HUES6 (cell line): ENCODE data around the gene TRIO.

Experiments
- H3K27ac ChIP-seq: 2 replicates; pipeline ENCODE4 v1.7.0; 2013; ENCODE audit warnings: low read depth, mild to moderate bottlenecking, low read length, inconsistent platforms
- H3K27me3 ChIP-seq: 2 replicates; pipeline ENCODE4 v1.6.1; 2013; ENCODE audit warnings: low read length; ENCODE audit not compliant: control insufficient read depth, insufficient read depth
- H3K36me3 ChIP-seq: 2 replicates; pipeline ENCODE4 v1.6.1; 2013; ENCODE audit warnings: low read length; ENCODE audit not compliant: control insufficient read depth, insufficient read depth
- H3K4me1 ChIP-seq: 2 replicates; pipeline ENCODE4 v1.6.1; 2013; ENCODE audit warnings: low read length; ENCODE audit not compliant: control insufficient read depth, insufficient read depth
- H3K4me3 ChIP-seq: 2 replicates; pipeline ENCODE4 v1.5.1; 2013; ENCODE audit warnings: low read depth, low read length
- H3K9ac ChIP-seq: one replicate; pipeline ENCODE4 v1.6.1; 2013; ENCODE audit warnings: mild to moderate bottlenecking, low read length
- H3K9me3 ChIP-seq: 2 replicates; pipeline ENCODE4 v1.6.1; 2013; ENCODE audit warnings: low read depth, low read length; ENCODE audit not compliant: control insufficient read depth, insufficient read depth

TRIO gene

DNA sequence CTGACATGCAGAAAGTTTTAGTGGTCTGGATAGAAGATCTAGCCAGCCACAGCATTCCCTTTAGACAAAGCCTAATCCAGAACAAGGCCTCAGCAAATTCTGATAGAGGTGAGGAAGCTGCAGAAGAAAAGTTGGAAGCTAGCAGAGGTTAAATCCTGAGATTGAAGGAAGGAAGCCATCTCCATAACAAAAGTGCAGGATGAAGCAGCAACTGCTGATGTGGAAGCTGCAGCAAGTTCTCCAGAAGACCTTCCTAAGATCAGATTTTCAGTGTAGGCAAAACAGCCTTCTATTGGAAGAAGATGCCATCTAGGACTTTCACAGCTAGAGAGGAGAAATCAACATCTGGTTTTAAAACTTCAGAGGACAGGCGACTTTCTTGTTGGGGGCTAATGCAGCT is 77.5 kb downstream of the TRIO start:
- H3K9me3 ChIP-seq, result no peaks in the 10 kb centered on the region
- H3K36me3 ChIP-seq, result no peaks in the 10 kb centered on the region
- no peak overlapping the region for H3K4me3 ChIP-seq
- no peak overlapping the region for H3K9ac ChIP-seq
- peaks cover 71% of the 10 kb centered on the region for H3K4me1 ChIP-seq
- no peaks in the 10 kb centered on the region for H3K27me3 ChIP-seq
- no peak overlapping the region for H3K27ac ChIP-seq

- H3K9me3 ChIP-seq, result no peaks in the 10 kb centered on the region
- H3K27ac ChIP-seq, result no peak overlapping the region
- H3K4me1 ChIP-seq, result peaks cover 64% of the 10 kb centered on the region
- no peak overlapping the region for H3K9ac ChIP-seq
- no peaks in the 10 kb centered on the region for H3K36me3 ChIP-seq
- no peaks in the 10 kb centered on the region for H3K27me3 ChIP-seq
- no peak overlapping the region for H3K4me3 ChIP-seq
These were observed 78.6 kb downstream of the TRIO start for GRCh38 chr5:14221732-14222131.

GRCh38 chr5:14222206-14222605 is 79.1 kb downstream of the TRIO start:
- no peak overlapping the region for H3K4me3 ChIP-seq
- no peak overlapping the region for H3K9ac ChIP-seq
- no peak overlapping the region for H3K27ac ChIP-seq
- no peaks in the 10 kb centered on the region for H3K27me3 ChIP-seq
- H3K4me1 ChIP-seq, result peaks cover 64% of the 10 kb centered on the region
- no peaks in the 10 kb centered on the region for H3K36me3 ChIP-seq
- H3K9me3 ChIP-seq, result no peaks in the 10 kb centered on the region

- no peak overlapping the region for H3K27ac ChIP-seq
- H3K9ac ChIP-seq, result no peak overlapping the region
- H3K9me3 ChIP-seq, result no peaks in the 10 kb centered on the region
- H3K4me3 ChIP-seq, result no peak overlapping the region
- H3K27me3 ChIP-seq, result no peaks in the 10 kb centered on the region
- H3K36me3 ChIP-seq, result no peaks in the 10 kb centered on the region
- peaks cover 57% of the 10 kb centered on the region for H3K4me1 ChIP-seq
These were observed 80.2 kb downstream of the TRIO start for GRCh38 chr5:14223372-14223771.

GRCh38 chr5:14225173-14225834 is 82.2 kb downstream of the TRIO start:
- Histone ChIP-seq H3K27ac (no peak overlapping the region), H3K9me3 (no peaks in the 10 kb centered on the region), H3K4me3 (no peak overlapping the region), H3K4me1 (peaks cover 52% of the 10 kb centered on the region), H3K27me3 (no peaks in the 10 kb centered on the region), H3K36me3 (no peaks in the 10 kb centered on the region), H3K9ac (no peak overlapping the region)

GRCh38 chr5:14226149-14226548 is 83.0 kb downstream of the TRIO start:
- no peak overlapping the region for H3K9ac ChIP-seq
- H3K27ac ChIP-seq, result no peak overlapping the region
- peaks cover 54% of the 10 kb centered on the region for H3K4me1 ChIP-seq
- H3K9me3 ChIP-seq, result no peaks in the 10 kb centered on the region
- H3K4me3 ChIP-seq, result no peak overlapping the region
- H3K36me3 ChIP-seq, result no peaks in the 10 kb centered on the region
- no peaks in the 10 kb centered on the region for H3K27me3 ChIP-seq

GRCh38 chr5:14226554-14226953 is 83.4 kb downstream of the TRIO start:
- Histone ChIP-seq H3K9me3 (no peaks in the 10 kb centered on the region), H3K4me1 (peaks cover 54% of the 10 kb centered on the region), H3K36me3 (no peaks in the 10 kb centered on the region), H3K9ac (no peak overlapping the region), H3K27me3 (no peaks in the 10 kb centered on the region), H3K4me3 (no peak overlapping the region), H3K27ac (no peak overlapping the region)

- H3K27me3 ChIP-seq, result no peaks in the 10 kb centered on the region
- H3K4me3 ChIP-seq, result no peak overlapping the region
- H3K9me3 ChIP-seq, result no peaks in the 10 kb centered on the region
- peaks cover 54% of the 10 kb centered on the region for H3K4me1 ChIP-seq
- H3K36me3 ChIP-seq, result no peaks in the 10 kb centered on the region
- H3K9ac ChIP-seq, result no peak overlapping the region
- no peak overlapping the region for H3K27ac ChIP-seq
These were observed 83.8 kb downstream of the TRIO start for GRCh38 chr5:14226992-14227391.

DNA sequence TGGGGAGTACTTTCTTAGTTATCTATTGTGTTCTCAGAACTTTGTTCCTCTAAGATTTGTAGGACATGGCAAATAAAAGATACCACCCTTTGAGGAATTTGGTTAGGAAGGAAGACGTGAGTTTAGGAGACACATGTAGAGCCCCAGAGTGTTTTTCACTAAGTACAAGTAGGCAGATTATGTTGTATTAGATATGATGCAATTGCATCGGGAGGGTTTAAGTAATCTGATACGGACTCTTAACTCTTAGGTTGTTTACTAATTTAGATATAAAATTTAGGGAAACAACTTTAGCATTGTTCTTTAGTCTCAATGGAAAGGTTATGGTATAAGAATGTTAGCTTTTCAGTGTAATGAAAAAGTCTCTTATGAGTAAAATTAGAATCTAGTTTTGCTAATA is 84.4 kb downstream of the TRIO start:
- Histone ChIP-seq H3K9ac (no peak overlapping the region), H3K36me3 (no peaks in the 10 kb centered on the region), H3K4me3 (no peak overlapping the region), H3K27me3 (no peaks in the 10 kb centered on the region), H3K9me3 (no peaks in the 10 kb centered on the region), H3K27ac (no peak overlapping the region), H3K4me1 (peaks cover 52% of the 10 kb centered on the region)

GRCh38 chr5:14228219-14228618 is 85.1 kb downstream of the TRIO start:
- Histone ChIP-seq H3K27me3 (no peaks in the 10 kb centered on the region), H3K4me3 (no peak overlapping the region), H3K36me3 (no peaks in the 10 kb centered on the region), H3K9ac (no peak overlapping the region), H3K27ac (no peak overlapping the region), H3K9me3 (no peaks in the 10 kb centered on the region), H3K4me1 (peaks cover 45% of the 10 kb centered on the region)

GRCh38 chr5:14229181-14229580 is 86.0 kb downstream of the TRIO start:
- Histone ChIP-seq H3K36me3 (no peaks in the 10 kb centered on the region), H3K9ac (no peak overlapping the region), H3K9me3 (no peaks in the 10 kb centered on the region), H3K4me3 (no peak overlapping the region), H3K27me3 (no peaks in the 10 kb centered on the region), H3K27ac (no peak overlapping the region), H3K4me1 (peaks cover 44% of the 10 kb centered on the region)

DNA sequence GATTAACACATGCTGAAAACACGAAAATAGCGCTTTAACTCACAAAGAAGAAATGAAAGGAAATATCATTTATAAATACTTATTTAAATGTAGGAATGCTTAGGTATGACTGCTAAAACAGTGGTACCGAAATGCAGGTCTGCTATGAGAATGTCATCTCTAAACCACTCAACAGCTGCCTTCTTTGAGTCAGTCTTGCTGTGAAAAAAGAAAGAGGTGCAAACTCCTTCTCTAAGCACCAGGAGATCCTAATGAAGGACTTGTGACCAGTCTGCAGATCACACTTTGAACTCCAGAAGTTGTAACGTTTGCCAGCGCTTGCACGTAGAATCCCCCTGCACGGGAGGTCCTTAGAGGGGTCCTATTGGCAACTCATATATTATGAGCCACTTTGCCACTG is 86.6 kb downstream of the TRIO start:
- no peaks in the 10 kb centered on the region for H3K9me3 ChIP-seq
- H3K4me3 ChIP-seq, result no peak overlapping the region
- H3K36me3 ChIP-seq, result no peaks in the 10 kb centered on the region
- no peaks in the 10 kb centered on the region for H3K27me3 ChIP-seq
- peaks cover 47% of the 10 kb centered on the region for H3K4me1 ChIP-seq
- H3K27ac ChIP-seq, result no peak overlapping the region
- H3K9ac ChIP-seq, result no peak overlapping the region
